Hepatocyte (in vitro differentiated cells): Measurements from ENCODE around the gene ARHGAP18. TPM values are rescaled to one million over a fixed set of nuclear protein-coding genes. Genes with fewer than 3 reads are reported as not detected.
A peak's percentile ranks its signal among the peaks of the same experiment; 100 is the strongest.

Source experiments
- DNase-seq: peaks from one replicate; pipeline ENCODE4 v3.0.0-alpha.2; 2016; ENCODE audit warnings: low spot score
- H2AFZ ChIP-seq: fragments of 200-600 bp; sonication (generic); 2 replicates; pipeline ENCODE4 v1.6.0; 2016; ENCODE audit warnings: antibody characterized with exemption, mild to moderate bottlenecking
- H3K27ac ChIP-seq: fragments of 200-600 bp; sonication (generic); 2 replicates; pipeline ENCODE4 v1.5.1; 2016; ENCODE audit warnings: mild to moderate bottlenecking
- H3K27me3 ChIP-seq: fragments of 200-600 bp; sonication (generic); 2 replicates; pipeline ENCODE4 v1.6.1; 2016
- H3K36me3 ChIP-seq: fragments of 200-600 bp; sonication (generic); replicated peaks from 2 replicates; pipeline ENCODE4 v1.5.1; 2016; ENCODE audit warnings: low read depth; ENCODE audit not compliant: insufficient read depth
- H3K4me1 ChIP-seq: fragments of 200-600 bp; sonication (generic); 2 replicates; pipeline ENCODE4 v1.5.1; 2016; ENCODE audit warnings: mild to moderate bottlenecking, moderate library complexity; ENCODE audit not compliant: insufficient read depth
- H3K4me2 ChIP-seq: fragments of 200-600 bp; sonication (generic); 2 replicates; pipeline ENCODE4 v1.6.0; 2016
- H3K4me3 ChIP-seq: fragments of 200-600 bp; sonication (generic); 2 replicates; pipeline ENCODE4 v1.5.1; 2016; ENCODE audit warnings: mild to moderate bottlenecking
- H3K79me2 ChIP-seq: fragments of 200-600 bp; sonication (generic); 2 replicates; pipeline ENCODE4 v1.6.0; 2017; ENCODE audit warnings: mild to moderate bottlenecking
- H3K9me2 ChIP-seq: fragments of 200-600 bp; sonication (generic); replicated peaks from 2 replicates; pipeline ENCODE4 v1.6.0; 2017; ENCODE audit warnings: mild to moderate bottlenecking; ENCODE audit not compliant: insufficient read depth
- H3K9me3 ChIP-seq: fragments of 200-600 bp; sonication (generic); 2 replicates; pipeline ENCODE4 v1.5.1; 2016; ENCODE audit warnings: low read depth, mild to moderate bottlenecking
- H4K20me1 ChIP-seq: fragments of 200-600 bp; sonication (generic); 2 replicates; pipeline ENCODE4 v1.6.0; 2016; ENCODE audit warnings: mild to moderate bottlenecking; ENCODE audit not compliant: insufficient read depth, poor library complexity, severe bottlenecking
- EZH2 ChIP-seq: fragments of 200-600 bp; sonication (generic); IDR thresholded peaks from 2 replicates; pipeline ENCODE4 v1.6.1; 2016; ENCODE audit warnings: antibody characterized with exemption, mild to moderate bottlenecking, borderline replicate concordance
- EZH2phosphoT487 ChIP-seq: fragments of 200-600 bp; sonication (generic); IDR thresholded peaks from one replicate; pipeline ENCODE4 v1.6.1; 2018; ENCODE audit warnings: antibody characterized with exemption, mild to moderate bottlenecking, low read depth, moderate library complexity; ENCODE audit not compliant: unreplicated experiment, severe bottlenecking
- WGBS: methylation state at CpG from one replicate; pipeline ENCODE4 v1.1.6; 2016; ENCODE audit warnings: low lambda C conversion rate; ENCODE audit errors: missing lambda C conversion rate; 5-methylcytosine and 5-hydroxymethylcytosine counted together
- polyA plus RNA-seq: library from polyadenylated mRNA; unstranded; fragments of >200 nt; fragmentation: Nextera tagmentation; extraction: Ambion mirVana; gene quantifications from 2 replicates; pipeline ENCODE4 v1.2.1, GENCODE V29; 2016
- total RNA-seq: library from RNA; depleted of rRNA; stranded (reverse); fragments of >200 nt; gene quantifications from 2 replicates; pipeline ENCODE4 v1.2.3, GENCODE V29; 2014
- TF ChIP-seq, protein P1 (sequence below): fragments of 200-600 bp; sonication (generic); IDR thresholded peaks from 2 replicates; pipeline ENCODE4 v1.5.1; 2016; ENCODE audit warnings: antibody characterized with exemption, mild to moderate bottlenecking; ENCODE audit not compliant: poor library complexity

The ARHGAP18 gene
- total and polyA plus RNA-seq, 2 experiments from 2014 or later: 14.7 to 34.8 TPM

DNA sequence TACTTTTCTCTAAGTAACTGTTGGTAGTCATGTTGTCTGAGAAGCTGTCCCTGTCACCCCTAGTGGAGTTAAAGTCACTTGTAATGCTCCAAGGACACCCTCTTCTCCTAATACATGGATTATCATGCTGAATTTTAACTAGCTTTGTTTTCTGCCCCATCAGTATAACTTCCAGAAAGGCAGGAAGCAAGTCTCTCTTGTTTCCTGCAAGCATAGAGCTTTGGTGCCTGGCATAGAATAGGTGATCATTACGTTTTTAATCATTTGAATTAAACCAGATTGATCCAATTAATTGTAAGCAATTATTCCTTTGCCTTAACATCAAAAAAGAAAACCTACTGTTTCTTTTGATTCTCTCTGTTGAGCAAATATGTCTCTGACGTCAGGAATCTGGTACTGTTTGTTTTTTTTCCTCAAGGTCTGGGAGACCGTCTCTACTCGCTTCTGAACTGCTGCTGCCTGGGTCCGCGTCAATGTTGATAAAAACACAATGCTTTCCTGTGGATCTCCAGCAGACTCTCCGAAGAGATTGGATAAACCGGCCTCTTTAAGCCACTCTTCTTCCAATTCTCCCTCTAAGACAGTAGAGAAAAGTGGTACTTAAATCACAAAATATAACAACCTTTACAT lies 71.8 kb downstream of the ARHGAP18 start:
- peaks cover 21% of the 10 kb centered on the region for H3K79me2 ChIP-seq
- H4K20me1 ChIP-seq: no peaks in the 10 kb centered on the region
- H2AFZ ChIP-seq: peak overlapping the region; percentile 6
- peak; percentile 31 for DNase-seq
- H3K4me3 ChIP-seq: no peak overlapping the region
- H3K9me2 ChIP-seq: no peaks in the 10 kb centered on the region
- H3K36me3 ChIP-seq: no peaks in the 10 kb centered on the region
- H3K9me3 ChIP-seq: no peaks in the 10 kb centered on the region
- H3K27me3 ChIP-seq: no peaks in the 10 kb centered on the region
- 24% methylated on average over 8 of the region's 8 CpGs for WGBS
- peak overlapping the region; percentile 33 for H3K27ac ChIP-seq
- H3K4me2 ChIP-seq: peak overlapping the region; percentile 54
- no peak for TF ChIP-seq EZH2
- no peak for TF ChIP-seq EZH2phosphoT487
- TF ChIP-seq, protein P1, sequence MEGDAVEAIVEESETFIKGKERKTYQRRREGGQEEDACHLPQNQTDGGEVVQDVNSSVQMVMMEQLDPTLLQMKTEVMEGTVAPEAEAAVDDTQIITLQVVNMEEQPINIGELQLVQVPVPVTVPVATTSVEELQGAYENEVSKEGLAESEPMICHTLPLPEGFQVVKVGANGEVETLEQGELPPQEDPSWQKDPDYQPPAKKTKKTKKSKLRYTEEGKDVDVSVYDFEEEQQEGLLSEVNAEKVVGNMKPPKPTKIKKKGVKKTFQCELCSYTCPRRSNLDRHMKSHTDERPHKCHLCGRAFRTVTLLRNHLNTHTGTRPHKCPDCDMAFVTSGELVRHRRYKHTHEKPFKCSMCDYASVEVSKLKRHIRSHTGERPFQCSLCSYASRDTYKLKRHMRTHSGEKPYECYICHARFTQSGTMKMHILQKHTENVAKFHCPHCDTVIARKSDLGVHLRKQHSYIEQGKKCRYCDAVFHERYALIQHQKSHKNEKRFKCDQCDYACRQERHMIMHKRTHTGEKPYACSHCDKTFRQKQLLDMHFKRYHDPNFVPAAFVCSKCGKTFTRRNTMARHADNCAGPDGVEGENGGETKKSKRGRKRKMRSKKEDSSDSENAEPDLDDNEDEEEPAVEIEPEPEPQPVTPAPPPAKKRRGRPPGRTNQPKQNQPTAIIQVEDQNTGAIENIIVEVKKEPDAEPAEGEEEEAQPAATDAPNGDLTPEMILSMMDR: no peak
- H3K4me1 ChIP-seq: peaks cover 18% of the 10 kb centered on the region

DNA sequence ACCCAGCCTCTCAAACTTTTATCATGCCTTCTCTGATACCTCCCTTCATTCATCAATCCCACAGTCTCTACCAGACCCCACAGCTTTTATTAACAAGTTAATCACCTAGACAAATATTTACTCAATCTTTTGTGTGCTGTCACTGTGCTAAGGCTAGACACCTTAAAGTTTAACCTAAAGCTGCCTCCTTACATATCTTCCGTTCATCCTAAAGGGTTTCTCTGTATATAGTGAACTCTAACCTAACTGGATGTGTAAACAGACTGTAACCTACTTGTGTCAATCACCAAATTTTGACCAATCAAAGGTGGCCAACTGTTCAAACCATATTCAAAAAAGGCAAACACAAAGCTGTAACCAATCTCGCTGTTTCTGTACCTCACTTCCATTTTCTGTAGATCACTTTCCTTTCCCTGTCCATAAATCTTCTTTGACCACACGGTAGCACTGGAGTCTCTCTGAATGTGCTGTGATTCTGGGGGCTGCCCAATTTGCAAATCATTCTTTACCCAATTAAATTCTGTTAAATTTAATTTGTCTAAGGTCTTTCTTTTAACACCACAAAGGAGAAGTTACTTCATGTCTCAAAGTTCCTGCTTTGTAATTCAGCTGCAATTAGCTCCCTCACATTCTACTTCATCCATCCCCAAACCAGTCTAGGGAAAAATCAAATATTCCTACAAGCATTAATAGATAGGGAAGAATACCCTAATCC lies 72.5 kb downstream of the ARHGAP18 start:
- Histone ChIP-seq H3K27ac (peak overlapping the region; percentile 33), H3K4me3 (no peak overlapping the region), H3K9me3 (no peaks in the 10 kb centered on the region), H3K9me2 (no peaks in the 10 kb centered on the region), H2AFZ (no peak overlapping the region), H3K27me3 (no peaks in the 10 kb centered on the region), H3K36me3 (no peaks in the 10 kb centered on the region), H3K4me2 (peak overlapping the region; percentile 14), H3K79me2 (peaks cover 15% of the 10 kb centered on the region), H4K20me1 (no peaks in the 10 kb centered on the region), H3K4me1 (peaks cover 18% of the 10 kb centered on the region)
- TF ChIP-seq EZH2 (no peak), EZH2phosphoT487 (no peak)
- TF ChIP-seq, protein P1: no peak
- no peak for DNase-seq
- WGBS: 68% methylated on average over 3 of the region's 3 CpGs

DNA sequence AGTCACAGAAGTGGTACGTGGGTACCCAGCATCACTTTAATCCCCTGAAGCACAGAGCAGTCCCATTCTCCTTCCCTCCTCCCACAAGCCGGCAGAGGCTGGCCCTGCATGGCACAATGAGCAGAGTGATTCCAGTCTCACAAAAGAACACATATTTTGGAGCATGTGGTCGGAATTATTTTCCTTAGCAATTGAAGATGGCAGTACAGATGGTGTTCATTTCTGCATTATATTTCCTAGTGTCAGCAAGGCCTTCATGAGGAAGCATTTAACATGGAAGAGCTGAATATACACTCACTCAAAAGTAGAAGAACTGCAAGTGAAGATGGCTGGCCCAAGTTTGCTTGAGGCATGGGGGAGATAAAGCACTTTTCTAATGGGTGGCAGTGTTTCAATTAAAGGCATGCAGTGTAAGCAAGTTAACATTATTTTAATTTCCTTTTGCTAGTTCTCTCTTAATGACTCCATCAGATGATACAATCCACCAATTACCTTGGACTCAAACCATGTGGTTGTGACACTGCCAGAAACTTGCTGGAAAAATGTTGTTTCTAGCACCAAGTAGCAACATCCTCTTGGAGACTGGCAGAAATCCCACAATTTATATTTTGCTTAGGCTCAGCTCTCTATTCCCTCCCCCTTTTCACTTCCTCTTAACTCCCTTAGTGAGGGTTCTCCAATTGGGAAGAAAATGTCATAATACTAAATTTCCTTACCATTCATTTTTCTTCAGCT lies 74.4 kb downstream of the ARHGAP18 start:
- no peaks in the 10 kb centered on the region for H3K9me2 ChIP-seq
- no peak overlapping the region for H3K4me3 ChIP-seq
- no peaks in the 10 kb centered on the region for H3K9me3 ChIP-seq
- H3K36me3 ChIP-seq: no peaks in the 10 kb centered on the region
- H3K27ac ChIP-seq: no peak overlapping the region
- H4K20me1 ChIP-seq: no peaks in the 10 kb centered on the region
- TF ChIP-seq, protein P1: no peak
- TF ChIP-seq EZH2 (no peak), EZH2phosphoT487 (no peak)
- no peak overlapping the region for H2AFZ ChIP-seq
- no peak overlapping the region for H3K4me2 ChIP-seq
- no peaks in the 10 kb centered on the region for H3K27me3 ChIP-seq
- WGBS: 98% methylated on average over 3 of the region's 3 CpGs
- no peak for DNase-seq
- H3K79me2 ChIP-seq: peaks cover 5% of the 10 kb centered on the region
- peaks cover 7% of the 10 kb centered on the region for H3K4me1 ChIP-seq
